Activated CD4-positive, alpha-beta T cell treated with anti-CD3 and anti-CD28 coated beads for 48 hours (primary cell): ENCODE results near the gene CHMP5.
"Not testable (repeated sequence)": the region's sequence is repeated elsewhere in the genome, so short reads cannot be mapped to it uniquely, and the experiment has no call there.

Experiments used
- DNase-seq: peaks from one replicate; pipeline ENCODE4 v3.0.0-alpha.2; 2020

CHMP5 gene

DNA sequence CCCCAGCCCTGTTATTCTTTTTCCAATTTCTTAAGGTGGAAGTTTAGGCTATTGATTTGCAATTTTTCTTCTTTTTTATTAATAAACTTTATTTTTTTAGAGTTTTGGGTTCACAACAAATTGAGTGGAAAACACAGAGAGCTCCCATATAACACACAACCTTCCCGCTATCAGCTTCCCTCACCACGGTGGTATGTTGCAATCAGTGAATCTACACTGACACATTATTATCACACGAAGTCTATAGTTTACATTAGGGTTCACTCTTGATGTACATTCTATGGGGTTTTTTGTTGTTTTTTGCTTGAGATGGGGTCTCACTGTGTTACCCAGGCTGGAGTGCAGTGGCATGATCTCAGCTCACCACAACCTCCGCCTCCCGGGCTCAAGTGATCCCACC is 20.7 kb downstream of the CHMP5 start:
- DNase-seq: no peak

- DNase-seq: peak; percentile 56
Measured at GRCh38 chr9:33287087-33287490, 22.2 kb downstream of the CHMP5 start.

DNA sequence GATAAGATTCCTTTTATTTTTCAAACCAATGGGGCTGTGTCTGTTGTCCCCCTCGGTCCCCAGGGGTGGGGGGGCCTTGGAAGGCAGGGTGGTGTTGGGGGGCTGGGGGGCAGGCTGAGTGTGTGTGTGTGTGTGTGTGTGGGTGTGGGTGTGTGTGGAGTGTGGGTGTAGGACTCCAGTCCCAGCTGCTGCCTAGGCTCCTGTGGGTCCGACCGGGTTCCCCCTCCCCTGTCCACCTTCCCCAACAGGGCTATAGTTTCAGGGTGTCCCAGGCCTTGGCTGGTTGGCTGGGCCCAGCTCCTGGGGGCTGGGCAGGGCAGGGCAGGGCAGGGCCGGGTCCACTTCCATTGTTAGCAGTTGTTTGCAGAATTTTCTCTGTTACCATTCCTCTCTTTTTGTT is 23.4 kb downstream of the CHMP5 start:
- DNase-seq: no peak

- DNase-seq: no peak
Measured at GRCh38 chr9:33288828-33289483, 24.1 kb downstream of the CHMP5 start.

- peak; percentile 57 for DNase-seq
Measured at GRCh38 chr9:33289496-33289895, 24.6 kb downstream of the CHMP5 start.

DNA sequence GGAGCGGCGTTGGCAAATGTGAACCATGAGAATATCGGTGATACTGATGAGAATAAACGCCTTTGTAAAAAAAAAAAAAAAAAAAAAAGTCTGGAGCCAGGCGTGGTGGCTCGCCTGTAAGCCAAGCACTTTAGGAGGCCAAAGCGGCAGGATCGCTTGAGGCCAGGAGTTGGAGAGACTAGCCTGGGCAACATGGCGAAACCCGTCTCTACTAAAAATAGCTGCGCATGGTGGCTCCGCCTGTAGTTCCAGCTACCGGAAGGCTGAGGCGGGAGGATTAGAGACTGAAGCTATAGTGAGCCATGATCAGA is 25.0 kb downstream of the CHMP5 start:
- DNase-seq: no peak

GRCh38 chr9:33290247-33291030 is 25.6 kb downstream of the CHMP5 start, which contains the start of gene NFX1:
Gene NFX1 (plus strand): TSS chr9:33290516. CDS start chr9:33290573, 57 bp downstream.
- DNase-seq: peak; percentile 98

DNA sequence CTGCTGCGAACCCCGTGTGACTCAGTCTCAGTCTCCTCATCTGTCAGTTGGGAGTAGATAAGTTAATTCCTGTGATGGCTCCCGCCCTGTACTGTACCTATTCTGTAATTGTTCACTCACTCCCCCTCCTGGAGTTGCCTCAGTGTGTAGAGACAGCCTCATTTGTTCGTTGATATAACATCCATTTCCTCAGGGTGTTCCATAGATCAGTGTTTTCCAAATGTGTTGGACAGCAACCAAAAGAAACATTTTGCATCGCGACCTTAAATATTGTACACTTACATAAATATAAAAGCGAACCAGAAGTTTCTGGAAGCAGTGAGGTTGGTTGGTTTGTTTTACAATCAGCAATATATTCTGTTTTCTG is 26.2 kb downstream of the CHMP5 start:
- DNase-seq: no peak

DNA sequence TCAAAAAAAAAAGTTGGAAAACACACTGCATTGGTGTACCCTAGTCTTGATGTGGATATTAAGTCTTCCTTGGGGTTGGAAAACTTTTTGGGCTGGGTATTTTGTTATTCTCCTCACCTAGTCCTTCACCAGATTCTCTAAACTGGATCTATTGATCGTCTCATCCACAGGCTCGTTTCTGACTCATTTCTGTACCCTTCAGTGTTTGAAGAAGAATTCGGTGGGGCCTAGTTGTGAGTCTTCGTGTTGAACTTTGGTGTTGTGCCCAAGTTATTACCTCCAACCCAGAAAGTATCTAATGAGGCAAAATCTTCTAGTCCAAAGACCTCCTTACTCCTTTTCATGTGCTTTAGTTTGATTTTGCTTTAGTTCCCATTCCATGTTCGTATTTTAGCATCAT is 27.1 kb downstream of the CHMP5 start:
- DNase-seq: no peak

GRCh38 chr9:33293782-33294181 is 28.9 kb downstream of the CHMP5 start:
- no peak for DNase-seq

DNA sequence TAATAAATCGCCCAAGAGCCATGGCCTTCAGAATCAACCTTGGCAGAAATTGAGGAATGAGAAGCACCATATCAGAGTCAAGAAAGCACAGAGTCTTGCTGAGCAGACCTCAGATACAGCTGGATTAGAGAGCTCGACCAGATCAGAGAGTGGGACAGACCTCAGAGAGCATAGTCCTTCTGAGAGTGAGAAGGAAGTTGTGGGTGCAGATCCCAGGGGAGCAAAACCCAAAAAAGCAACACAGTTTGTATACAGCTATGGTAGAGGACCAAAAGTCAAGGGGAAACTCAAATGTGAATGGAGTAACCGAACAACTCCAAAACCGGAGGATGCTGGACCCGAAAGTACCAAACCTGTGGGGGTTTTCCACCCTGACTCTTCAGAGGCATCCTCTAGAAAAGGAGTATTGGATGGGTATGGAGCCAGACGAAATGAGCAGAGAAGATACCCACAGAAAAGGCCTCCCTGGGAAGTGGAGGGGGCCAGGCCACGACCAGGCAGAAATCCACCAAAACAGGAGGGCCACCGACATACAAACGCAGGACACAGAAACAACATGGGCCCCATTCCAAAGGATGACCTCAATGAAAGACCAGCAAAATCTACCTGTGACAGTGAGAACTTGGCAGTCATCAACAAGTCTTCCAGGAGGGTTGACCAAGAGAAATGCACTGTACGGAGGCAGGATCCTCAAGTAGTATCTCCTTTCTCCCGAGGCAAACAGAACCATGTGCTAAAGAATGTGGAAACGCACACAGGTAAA is 30.0 kb downstream of the CHMP5 start:
- DNase-seq: no peak

DNA sequence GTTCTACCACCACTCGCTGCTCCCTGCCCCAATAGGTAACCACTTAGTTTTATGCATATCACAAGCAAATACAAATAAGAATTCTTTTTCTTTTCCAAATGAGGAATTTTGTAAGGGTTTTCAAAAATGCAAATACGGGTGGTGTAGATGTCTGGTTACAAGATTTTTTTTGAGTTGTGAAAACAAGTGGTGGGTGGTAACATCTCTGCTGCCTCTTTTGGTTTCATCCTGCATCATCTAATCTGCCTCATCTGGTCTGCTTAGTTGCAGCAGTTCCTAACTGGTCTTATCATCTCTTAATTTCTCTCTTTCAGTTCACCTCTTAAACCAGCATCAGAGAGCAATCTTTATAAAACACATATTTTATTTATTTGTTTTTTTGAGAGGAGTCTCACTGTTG is 30.7 kb downstream of the CHMP5 start:
- DNase-seq: peak; percentile 13

DNA sequence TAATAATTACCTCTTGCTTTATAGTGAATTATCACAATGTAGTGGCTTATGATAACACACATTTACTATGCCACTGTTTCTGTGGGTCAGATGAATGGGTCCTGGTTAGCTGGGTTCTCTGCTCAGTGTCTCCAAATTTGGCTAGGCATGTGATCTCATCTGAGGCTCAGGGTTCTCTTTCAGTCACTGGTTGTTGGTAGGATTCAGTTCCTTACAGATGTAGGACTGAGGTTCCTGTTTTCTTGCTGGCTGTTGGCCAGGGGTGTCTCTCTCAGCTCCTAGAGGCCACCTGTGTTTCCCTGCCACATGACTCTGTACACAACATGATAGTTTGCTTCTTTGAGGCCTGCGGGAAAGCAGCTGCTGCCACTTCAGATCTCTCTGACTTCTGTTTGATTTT is 32.6 kb downstream of the CHMP5 start:
- DNase-seq: no peak

DNA sequence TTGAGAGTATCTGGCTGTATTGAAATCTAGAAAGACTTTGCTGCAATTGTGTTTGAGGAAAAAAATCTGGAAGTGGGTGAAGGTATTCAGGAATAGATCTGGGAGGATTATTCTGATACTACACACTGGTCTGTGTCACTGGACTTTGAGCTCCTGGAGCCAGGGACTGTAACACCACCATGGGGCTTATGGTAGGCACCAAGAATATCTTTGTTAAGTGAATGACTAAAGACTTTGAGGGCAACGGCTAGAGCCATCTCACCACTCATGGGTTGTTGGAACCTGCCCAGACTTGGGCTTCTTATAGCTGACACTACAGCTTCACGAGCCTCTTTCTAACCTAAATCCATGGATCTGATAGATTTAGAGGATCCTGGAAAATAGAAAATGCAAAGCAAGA is 35.7 kb downstream of the CHMP5 start:
- DNase-seq: no peak

GRCh38 chr9:33304362-33304761 is 39.5 kb downstream of the CHMP5 start:
- DNase-seq: no peak

DNA sequence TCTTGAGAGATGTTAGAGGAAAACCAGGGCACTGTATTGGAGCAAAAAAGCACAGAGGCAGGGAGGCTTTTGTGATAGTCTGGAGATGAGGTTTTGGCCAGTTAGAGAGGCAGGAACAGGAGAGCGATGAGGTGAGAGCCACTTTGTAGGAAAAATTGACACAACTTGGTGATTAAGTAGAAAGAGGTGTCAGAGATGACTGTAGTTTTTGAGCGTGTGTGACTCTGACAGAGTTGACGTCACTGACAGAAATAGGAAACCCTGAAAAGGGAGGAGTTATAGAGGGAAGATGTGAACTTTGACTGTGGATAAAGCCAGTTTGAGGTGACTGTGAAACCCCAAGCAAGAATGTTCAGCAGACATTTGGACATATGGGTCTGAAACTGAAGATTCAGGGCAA is 41.2 kb downstream of the CHMP5 start:
- peak; percentile 46 for DNase-seq

DNA sequence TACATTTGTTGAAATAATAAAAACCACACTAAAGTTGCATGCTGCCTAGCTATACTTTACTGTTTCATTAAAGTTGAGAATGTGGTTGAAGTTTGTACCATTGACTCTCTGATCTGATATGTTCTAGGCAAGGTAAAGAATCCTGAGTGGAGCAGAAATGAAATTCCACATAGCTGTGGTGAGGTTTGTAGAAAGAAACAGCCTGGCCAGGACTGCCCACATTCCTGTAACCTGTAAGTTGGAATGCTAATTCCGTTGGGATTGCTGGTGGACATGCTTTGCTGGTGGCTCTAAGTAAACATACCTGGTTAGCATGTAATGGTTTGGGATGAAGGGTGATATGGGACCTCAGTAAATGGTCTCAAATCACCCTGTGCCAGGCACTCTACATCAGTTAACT is 42.2 kb downstream of the CHMP5 start:
- no peak for DNase-seq

- DNase-seq: no peak
Measured at GRCh38 chr9:33309903-33310302, 45.1 kb downstream of the CHMP5 start.

DNA sequence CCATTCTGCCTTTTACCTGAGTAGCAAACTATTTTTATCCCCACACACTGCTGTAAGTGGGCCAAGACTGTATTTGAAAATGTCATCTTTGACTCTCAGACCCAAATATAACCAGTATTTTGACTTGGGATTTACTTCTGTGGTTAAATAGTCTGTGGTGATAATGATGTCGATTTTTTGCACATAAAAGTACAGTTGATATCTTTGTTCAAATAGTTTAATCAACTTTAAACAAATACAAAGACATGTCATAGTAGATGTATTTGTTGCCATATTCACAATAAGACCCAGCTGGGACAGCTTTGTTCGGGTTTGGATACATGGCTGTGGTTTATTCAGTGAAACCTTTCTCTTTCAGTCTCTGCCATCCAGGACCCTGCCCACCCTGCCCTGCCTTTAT is 45.9 kb downstream of the CHMP5 start:
- DNase-seq: no peak

GRCh38 chr9:33311953-33312352 is 47.1 kb downstream of the CHMP5 start:
- no peak for DNase-seq

GRCh38 chr9:33315371-33315770 is 50.5 kb downstream of the CHMP5 start:
- DNase-seq: no peak

DNA sequence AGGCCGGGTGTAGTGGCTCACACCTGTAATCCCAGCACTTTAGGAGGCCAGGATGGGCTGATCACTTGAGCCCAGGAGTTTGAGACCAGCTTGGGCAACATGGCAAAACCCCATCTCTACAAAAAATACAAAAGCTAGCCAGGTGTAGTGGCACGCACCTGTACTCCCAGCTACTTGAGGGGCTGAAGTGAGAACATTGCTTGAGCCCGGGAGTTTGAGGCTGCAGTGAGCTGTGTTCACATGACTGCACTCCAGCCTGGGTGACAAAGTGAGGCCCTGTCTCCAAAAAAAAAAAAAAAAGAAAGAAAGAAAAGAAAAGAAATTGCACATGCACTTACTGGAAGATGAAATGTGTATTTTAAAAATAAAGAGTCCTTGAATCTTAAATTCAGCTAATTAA is 52.3 kb downstream of the CHMP5 start:
- DNase-seq: not testable (repeated sequence)

GRCh38 chr9:33318225-33318624 is 53.4 kb downstream of the CHMP5 start:
- no peak for DNase-seq

- DNase-seq: no peak
Measured at GRCh38 chr9:33318781-33319180, 53.9 kb downstream of the CHMP5 start.
